Neural progenitor cell (in vitro differentiated cells): Measurements from ENCODE around the gene TTR.

Source experiments
- CTCF ChIP-seq: fragments of 200-600 bp; sonication (generic); IDR thresholded peaks from 2 replicates; pipeline ENCODE4 v1.5.1; 2017; ENCODE audit warnings: antibody characterized with exemption, mild to moderate bottlenecking
- EZH2 ChIP-seq: fragments of 200-600 bp; sonication (generic); IDR thresholded peaks from 2 replicates; pipeline ENCODE4 v1.6.1; 2017; ENCODE audit warnings: antibody characterized with exemption, mild to moderate bottlenecking, moderate library complexity
- EZH2phosphoT487 ChIP-seq: fragments of 200-600 bp; sonication (generic); IDR thresholded peaks from 2 replicates; pipeline ENCODE4 v1.6.1; 2017; ENCODE audit warnings: antibody characterized with exemption

- no peak for TF ChIP-seq CTCF
- no peak for TF ChIP-seq EZH2
- TF ChIP-seq EZH2phosphoT487 = no peak
Measured at GRCh38 chr18:31572368-31572767, 19.3 kb upstream of the TTR start.
